WTC11 (cell line): ENCODE data around the gene PAX9. TPM values are rescaled to one million over a fixed set of nuclear protein-coding genes. Genes with fewer than 3 reads are reported as not detected.

Source experiments
- ATAC-seq: fragments of 200-7000 bp; cut with Tn5 transposase; 2 replicates; pipeline ENCODE4 v1.10.0; 2021; ENCODE audit warnings: mild to moderate bottlenecking, moderate library complexity
- CTCF ChIA-PET: fragments of 300-600 bp; sonication (Branson Sonifier 250); formaldehyde crosslinking; loops from one replicate; lab custom pipeline; 2021; ENCODE audit warnings: antibody characterized with exemption; lab: Charles Lee
- POLR2A ChIA-PET: fragments of 350-600 bp; sonication (Branson Sonifier 250); formaldehyde crosslinking; loops from one replicate; lab custom pipeline; 2021; ENCODE audit warnings: antibody characterized with exemption; lab: Charles Lee
- DNase-seq: peaks from one replicate; pipeline ENCODE4 v3.0.0; 2021; ENCODE audit warnings: low spot score
- H3K27ac Mint-ChIP-seq: 2 replicates; pipeline ENCODE4 v1.8.0; 2021; ENCODE audit warnings: mixed read lengths
- H3K27me3 Mint-ChIP-seq: 2 replicates; pipeline ENCODE4 v1.8.0; 2021; ENCODE audit warnings: low read depth, mild to moderate bottlenecking, moderate library complexity, mixed read lengths
- H3K36me3 Mint-ChIP-seq: 2 replicates; pipeline ENCODE4 v1.8.0; 2021; ENCODE audit warnings: mixed read lengths
- H3K4me1 Mint-ChIP-seq: 2 replicates; pipeline ENCODE4 v1.8.0; 2022; ENCODE audit warnings: mixed read lengths
- H3K4me3 Mint-ChIP-seq: 2 replicates; pipeline ENCODE4 v1.8.0; 2021; ENCODE audit warnings: mild to moderate bottlenecking, moderate library complexity, mixed read lengths
- H3K9me3 Mint-ChIP-seq: 2 replicates; pipeline ENCODE4 v1.8.0; 2021; ENCODE audit warnings: mixed read lengths
- GABPB1 ChIP-seq: sonication (generic); formaldehyde crosslinking; IDR thresholded peaks from 2 replicates; pipeline ENCODE4 v1.8.1; 2023; ENCODE audit warnings: mild to moderate bottlenecking, missing genetic modification reagents
- MXD4 ChIP-seq: fragments of 250-450 bp; sonication (Bioruptor Pico); IDR thresholded peaks from 2 replicates; pipeline ENCODE4 v1.8.0; 2021; ENCODE audit warnings: mild to moderate bottlenecking, moderate library complexity, borderline replicate concordance
- PRRX2 ChIP-seq: fragments of 250-450 bp; sonication (Bioruptor Pico); IDR thresholded peaks from 2 replicates; pipeline ENCODE4 v1.8.0; 2021; ENCODE audit warnings: mild to moderate bottlenecking
- SP1 ChIP-seq: sonication (generic); formaldehyde crosslinking; conservative IDR thresholded peaks from 2 replicates; pipeline ENCODE4 v1.8.1; 2022; ENCODE audit warnings: missing genetic modification reagents
- TEAD4 ChIP-seq: sonication (generic); formaldehyde crosslinking; IDR thresholded peaks from 2 replicates; pipeline ENCODE4 v1.8.0; 2022; ENCODE audit warnings: mild to moderate bottlenecking, missing genetic modification reagents
- USF1 ChIP-seq: sonication (generic); formaldehyde crosslinking; IDR thresholded peaks from 2 replicates; pipeline ENCODE4 v1.8.0; 2022; ENCODE audit warnings: mild to moderate bottlenecking, missing genetic modification reagents
- USF2 ChIP-seq: sonication (generic); formaldehyde crosslinking; IDR thresholded peaks from 2 replicates; pipeline ENCODE4 v1.8.1; 2023; ENCODE audit warnings: mild to moderate bottlenecking, missing genetic modification reagents, moderate library complexity
- ZBTB43 ChIP-seq: sonication (generic); formaldehyde crosslinking; IDR thresholded peaks from 2 replicates; pipeline ENCODE4 v1.8.1; 2023; ENCODE audit warnings: mild to moderate bottlenecking, missing genetic modification reagents
- ZNF121 ChIP-seq: sonication (generic); formaldehyde crosslinking; IDR thresholded peaks from 2 replicates; pipeline ENCODE4 v1.8.0; 2023; ENCODE audit warnings: missing genetic modification reagents
- ZNF138 ChIP-seq: sonication (generic); formaldehyde crosslinking; conservative IDR thresholded peaks from 2 replicates; pipeline ENCODE4 v1.8.1; 2022; ENCODE audit warnings: mild to moderate bottlenecking, moderate library complexity, missing genetic modification reagents
- total RNA-seq: library from RNA; stranded (reverse); gene quantifications from 3 replicates; pipeline ENCODE4 v1.2.3, GENCODE V29; 2021
- TF ChIP-seq, protein P1 (sequence below): fragments of 250-450 bp; sonication (Bioruptor Pico); IDR thresholded peaks from 2 replicates; pipeline ENCODE4 v1.8.0; 2021; ENCODE audit warnings: mild to moderate bottlenecking
- TF ChIP-seq, protein P2 (sequence below): sonication (generic); formaldehyde crosslinking; IDR thresholded peaks from 2 replicates; pipeline ENCODE4 v1.8.1; 2023; ENCODE audit warnings: mild to moderate bottlenecking, moderate library complexity, missing genetic modification reagents

PAX9 gene
- total RNA-seq, 1 experiment from 2014 or later: not detected

DNA sequence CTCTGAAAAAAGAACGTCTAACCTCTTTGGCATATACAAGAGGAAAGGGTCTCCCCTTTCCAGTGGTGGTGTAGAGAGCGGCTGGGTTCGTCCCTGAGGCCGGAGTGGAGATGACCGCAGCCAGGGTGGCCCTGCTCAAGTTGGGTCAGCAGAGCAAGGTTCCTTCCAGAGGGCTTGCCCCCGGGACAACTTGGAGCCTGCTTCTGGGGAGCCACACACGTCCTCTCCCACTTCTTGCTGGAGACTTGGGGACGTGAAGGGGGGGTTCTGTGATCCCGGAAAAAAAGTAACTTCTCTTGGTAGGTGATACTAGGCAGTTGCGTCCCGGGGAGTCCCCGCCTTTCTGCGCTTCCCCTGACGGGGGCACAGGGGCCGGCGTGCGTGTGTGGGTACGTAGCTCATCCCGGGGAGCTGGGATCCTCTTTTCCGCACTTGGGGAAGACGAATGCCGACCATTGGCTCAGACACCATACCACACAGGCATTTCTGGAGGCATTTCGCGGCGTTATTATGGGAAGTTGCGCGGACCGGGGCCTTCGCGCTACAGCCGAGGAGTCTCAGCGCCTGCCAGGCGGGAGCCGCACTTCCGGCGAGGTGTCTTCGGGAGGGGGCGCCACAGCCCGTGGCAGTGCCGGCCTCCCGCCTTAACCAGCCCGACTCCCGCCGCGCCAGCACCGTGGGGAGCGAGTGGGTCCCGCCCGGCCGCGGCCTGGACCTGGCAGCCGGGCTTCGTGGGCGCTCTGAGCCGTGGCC is 14.8 kb upstream of the PAX9 start (continued):
- TF ChIP-seq ZBTB43 (CRISPR knock-in tag): no peak

- H3K27me3 Mint-ChIP-seq: peaks cover 100% of the 10 kb centered on the region
- CTCF ChIA-PET: interaction anchor here (0.6 to 6.8 kb wide), 27 partner anchors 8 to 519 kb away, joined by 3 to 79 read pairs (median 6); partner anchors contain the start of gene PAX9
- POLR2A ChIA-PET: no interaction called here
- peak overlapping the region; percentile 69 for H3K4me3 Mint-ChIP-seq
- no peaks in the 10 kb centered on the region for H3K36me3 Mint-ChIP-seq
- H3K9me3 Mint-ChIP-seq: no peaks in the 10 kb centered on the region
- ATAC-seq: peak; percentile 41
- no peak overlapping the region for H3K27ac Mint-ChIP-seq
- peaks cover 8% of the 10 kb centered on the region for H3K4me1 Mint-ChIP-seq
- no peak for TF ChIP-seq SP1
- no peak for TF ChIP-seq USF2 (CRISPR knock-in tag)
- TF ChIP-seq, protein P1, sequence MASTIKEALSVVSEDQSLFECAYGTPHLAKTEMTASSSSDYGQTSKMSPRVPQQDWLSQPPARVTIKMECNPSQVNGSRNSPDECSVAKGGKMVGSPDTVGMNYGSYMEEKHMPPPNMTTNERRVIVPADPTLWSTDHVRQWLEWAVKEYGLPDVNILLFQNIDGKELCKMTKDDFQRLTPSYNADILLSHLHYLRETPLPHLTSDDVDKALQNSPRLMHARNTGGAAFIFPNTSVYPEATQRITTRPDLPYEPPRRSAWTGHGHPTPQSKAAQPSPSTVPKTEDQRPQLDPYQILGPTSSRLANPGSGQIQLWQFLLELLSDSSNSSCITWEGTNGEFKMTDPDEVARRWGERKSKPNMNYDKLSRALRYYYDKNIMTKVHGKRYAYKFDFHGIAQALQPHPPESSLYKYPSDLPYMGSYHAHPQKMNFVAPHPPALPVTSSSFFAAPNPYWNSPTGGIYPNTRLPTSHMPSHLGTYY (CRISPR knock-in tag): no peak
- no peak for TF ChIP-seq USF1 (CRISPR knock-in tag)
- no peak for TF ChIP-seq ZNF121 (CRISPR knock-in tag)
- TF ChIP-seq PRRX2 (CRISPR knock-in tag): no peak
- DNase-seq: peak; percentile 22
Observed at GRCh38 chr14:36647417-36647823, 14.2 kb upstream of the PAX9 start.

DNA sequence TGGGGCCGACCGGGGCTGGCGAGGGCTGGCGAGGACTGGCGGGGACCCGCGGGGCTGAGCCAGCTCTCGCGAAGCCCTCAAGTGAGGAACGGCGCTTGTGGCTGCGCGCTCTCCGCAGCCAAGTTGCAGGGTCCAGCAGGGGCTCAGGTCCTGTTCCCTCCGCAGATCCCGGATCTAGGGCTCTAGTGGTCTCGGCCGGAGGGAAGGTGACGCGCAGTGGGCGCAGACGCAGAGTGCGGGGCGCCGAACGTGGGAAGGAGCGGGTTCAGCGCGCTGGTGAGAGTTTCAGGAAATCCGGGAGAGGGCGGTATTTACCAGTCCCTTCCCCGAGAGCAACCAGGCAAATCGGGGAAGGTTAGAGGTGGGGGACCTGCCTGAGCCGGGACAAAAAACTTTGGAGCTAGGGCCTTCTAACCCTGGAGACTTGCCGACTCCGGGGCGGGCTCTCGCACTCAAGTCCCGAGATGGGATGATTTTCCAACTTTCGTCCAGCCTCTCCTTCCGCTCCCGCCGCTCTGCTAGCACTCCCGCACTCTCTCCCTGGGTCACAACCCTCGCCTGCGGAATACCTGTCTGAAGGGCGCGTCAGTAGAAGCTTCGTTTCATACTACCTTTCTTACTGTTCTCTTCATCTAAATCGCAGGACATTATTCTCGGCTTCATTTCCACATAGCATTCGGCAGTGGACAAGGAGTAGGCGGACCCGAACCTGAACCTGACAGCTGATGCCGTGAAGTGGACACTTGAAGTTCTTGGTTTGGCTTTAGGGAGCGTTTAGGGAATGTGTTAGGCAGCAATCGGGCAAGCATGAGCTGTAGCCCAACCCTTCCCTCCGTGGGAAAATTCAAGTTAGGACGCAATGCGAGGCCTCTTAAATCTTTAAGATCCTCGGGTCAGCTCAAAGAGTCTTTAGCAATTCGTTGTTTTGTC is 13.6 kb upstream of the PAX9 start:
- ChIA-PET CTCF (interaction anchor here (0.5 to 6.8 kb wide), 56 partner anchors 8 to 944 kb away, joined by 3 to 79 read pairs (median 4); partner anchors contain the start of genes NKX2-8 and PAX9), POLR2A (interaction anchor here (0.9 to 1.0 kb wide), 2 partner anchors 129 to 524 kb away, joined by 3 to 5 read pairs; partner anchors contain the start of gene SLC25A21)
- ATAC-seq (peak; percentile 83), DNase-seq (peak; percentile 70)
- H3K4me3 Mint-ChIP-seq: peak overlapping the region; percentile 69
- H3K36me3 Mint-ChIP-seq: no peaks in the 10 kb centered on the region
- TF ChIP-seq GABPB1: peak; percentile 37; the same call in 1 of the 2 replicates
- TF ChIP-seq MXD4: no peak
- no peak for TF ChIP-seq PRRX2 (CRISPR knock-in tag)
- 0 out of 2 replicates have a peak, but pooled peaks have one; percentile 16 for TF ChIP-seq TEAD4 (CRISPR knock-in tag)
- TF ChIP-seq ZNF138 (CRISPR knock-in tag): no peak
- TF ChIP-seq, protein P2, sequence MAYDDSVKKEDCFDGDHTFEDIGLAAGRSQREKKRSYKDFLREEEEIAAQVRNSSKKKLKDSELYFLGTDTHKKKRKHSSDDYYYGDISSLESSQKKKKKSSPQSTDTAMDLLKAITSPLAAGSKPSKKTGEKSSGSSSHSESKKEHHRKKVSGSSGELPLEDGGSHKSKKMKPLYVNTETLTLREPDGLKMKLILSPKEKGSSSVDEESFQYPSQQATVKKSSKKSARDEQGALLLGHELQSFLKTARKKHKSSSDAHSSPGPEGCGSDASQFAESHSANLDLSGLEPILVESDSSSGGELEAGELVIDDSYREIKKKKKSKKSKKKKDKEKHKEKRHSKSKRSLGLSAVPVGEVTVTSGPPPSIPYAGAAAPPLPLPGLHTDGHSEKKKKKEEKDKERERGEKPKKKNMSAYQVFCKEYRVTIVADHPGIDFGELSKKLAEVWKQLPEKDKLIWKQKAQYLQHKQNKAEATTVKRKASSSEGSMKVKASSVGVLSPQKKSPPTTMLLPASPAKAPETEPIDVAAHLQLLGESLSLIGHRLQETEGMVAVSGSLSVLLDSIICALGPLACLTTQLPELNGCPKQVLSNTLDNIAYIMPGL (CRISPR knock-in tag): peak; percentile 62; the same call in 1 of the 2 replicates
- peaks cover 100% of the 10 kb centered on the region for H3K27me3 Mint-ChIP-seq
- H3K4me1 Mint-ChIP-seq: peaks cover 8% of the 10 kb centered on the region
- no peak overlapping the region for H3K27ac Mint-ChIP-seq
- no peaks in the 10 kb centered on the region for H3K9me3 Mint-ChIP-seq
